Gastroesophageal sphincter (tissue), 4 donors: ENCODE results near the gene GRM4. TPM values are rescaled to one million over a fixed set of nuclear protein-coding genes. Genes with fewer than 3 reads are reported as not detected.

Source experiments
- ATAC-seq: fragments of 150-250 bp; one replicate; pipeline ENCODE4 v1.9.1; 2016; ENCODE audit warnings: mild to moderate bottlenecking, moderate library complexity
- H3K27ac ChIP-seq, 4 donors: fragments of 200-600 bp; sonication (generic) in 3 of 4; 1 replicate in 3 of 4; 2 replicates in 1 of 4; pipeline ENCODE4 v1.5.1; 2016 to 2019
- H3K27me3 ChIP-seq: fragments of 200-600 bp; sonication (generic); one replicate; pipeline ENCODE4 v1.5.1; 2019
- H3K36me3 ChIP-seq, 2 donors: fragments of 200-600 bp; sonication (generic); one replicate each; pipeline ENCODE4 v1.5.1; 2019; ENCODE audit warnings: control low read depth in 1 of 2
- H3K4me1 ChIP-seq, 3 donors: fragments of 200-600 bp; sonication (generic); 1 replicate in 2 of 3; 2 replicates in 1 of 3; pipeline ENCODE4 v1.5.1; 2016 to 2019; ENCODE audit warnings: control low read depth in 2 of 3
- H3K4me3 ChIP-seq, 2 donors: fragments of 200-600 bp; sonication (generic); one replicate each; pipeline ENCODE4 v1.5.1; 2019; ENCODE audit warnings: mild to moderate bottlenecking in 1 of 2, moderate library complexity in 1 of 2
- H3K9me3 ChIP-seq, 3 donors: fragments of 200-600 bp; sonication (generic); one replicate each; pipeline ENCODE4 v1.5.1; 2017 to 2019; ENCODE audit warnings: control low read depth in 2 of 3
- EP300 ChIP-seq: sonication (generic); formaldehyde crosslinking; IDR thresholded peaks from one replicate; pipeline ENCODE4 v1.6.1; 2017; ENCODE audit warnings: antibody characterized with exemption, mild to moderate bottlenecking
- POLR2A ChIP-seq, 2 donors: fragments of 450-650 bp; IDR thresholded peaks; one replicate each; pipeline ENCODE4 v1.6.1; 2017; ENCODE audit warnings: antibody characterized with exemption in 2 of 2, mild to moderate bottlenecking in 2 of 2, moderate library complexity in 1 of 2
- POLR2AphosphoS5 ChIP-seq: sonication (generic); formaldehyde crosslinking; IDR thresholded peaks from one replicate; pipeline ENCODE4 v1.6.1; 2017; ENCODE audit warnings: antibody characterized with exemption
- WGBS, 2 donors: methylation state at CpG; one replicate each; pipeline ENCODE4 v1.1.5; 2018; ENCODE audit warnings: low coverage in 1 of 2; 5-methylcytosine and 5-hydroxymethylcytosine counted together
- total RNA-seq, 4 donors: library from RNA; depleted of rRNA; stranded (reverse); fragments of >200 nt; gene quantifications; one replicate each; pipeline ENCODE4 v1.1.0, GENCODE V29; 2016
- TF ChIP-seq, protein P1 (sequence below), 4 experiments: fragments of 200-600 bp in 2 of 4; fragments of 450-650 bp in 2 of 4; sonication (generic) in 1 of 4; IDR thresholded peaks; one replicate each; pipeline ENCODE4 v1.5.1; 2017 to 2019; ENCODE audit warnings: antibody characterized with exemption in 4 of 4, mild to moderate bottlenecking in 2 of 4, moderate library complexity in 2 of 4

Gene GRM4
- total RNA-seq, 4 donors from 2014 or later = not detected

DNA sequence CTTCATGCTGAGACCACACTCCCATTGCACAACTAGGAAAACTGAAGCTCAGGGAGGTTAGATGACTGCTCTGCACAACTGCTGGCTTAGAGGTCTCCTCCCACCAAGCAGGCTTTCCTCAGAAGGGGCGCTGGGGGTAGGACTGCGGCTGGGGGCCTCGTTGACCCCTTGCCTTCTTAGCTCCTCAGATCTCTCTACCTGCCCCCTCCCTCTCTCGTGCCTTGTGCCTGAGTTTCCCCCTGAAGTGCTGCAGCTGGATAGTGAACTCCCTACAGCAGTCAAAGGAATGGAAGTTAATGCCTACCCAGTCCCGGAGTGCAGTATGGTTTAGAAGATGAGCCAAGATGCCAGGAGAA lies 149.8 kb downstream of the GRM4 start:
- no peaks in the 10 kb centered on the region for H3K36me3 ChIP-seq
- H3K27ac ChIP-seq = no peak overlapping the region
- WGBS, 2 donors = 48 to 49% methylated on average over 3 to 4 of the region's 5 CpGs
- no peaks in the 10 kb centered on the region for H3K4me1 ChIP-seq
- H3K4me3 ChIP-seq = no peak overlapping the region
- no peak for ATAC-seq
- H3K9me3 ChIP-seq = peaks cover 0 to 9% (median 0%) of the 10 kb centered on the region in 3 donors
- no peak for TF ChIP-seq POLR2AphosphoS5
- TF ChIP-seq, protein P1, sequence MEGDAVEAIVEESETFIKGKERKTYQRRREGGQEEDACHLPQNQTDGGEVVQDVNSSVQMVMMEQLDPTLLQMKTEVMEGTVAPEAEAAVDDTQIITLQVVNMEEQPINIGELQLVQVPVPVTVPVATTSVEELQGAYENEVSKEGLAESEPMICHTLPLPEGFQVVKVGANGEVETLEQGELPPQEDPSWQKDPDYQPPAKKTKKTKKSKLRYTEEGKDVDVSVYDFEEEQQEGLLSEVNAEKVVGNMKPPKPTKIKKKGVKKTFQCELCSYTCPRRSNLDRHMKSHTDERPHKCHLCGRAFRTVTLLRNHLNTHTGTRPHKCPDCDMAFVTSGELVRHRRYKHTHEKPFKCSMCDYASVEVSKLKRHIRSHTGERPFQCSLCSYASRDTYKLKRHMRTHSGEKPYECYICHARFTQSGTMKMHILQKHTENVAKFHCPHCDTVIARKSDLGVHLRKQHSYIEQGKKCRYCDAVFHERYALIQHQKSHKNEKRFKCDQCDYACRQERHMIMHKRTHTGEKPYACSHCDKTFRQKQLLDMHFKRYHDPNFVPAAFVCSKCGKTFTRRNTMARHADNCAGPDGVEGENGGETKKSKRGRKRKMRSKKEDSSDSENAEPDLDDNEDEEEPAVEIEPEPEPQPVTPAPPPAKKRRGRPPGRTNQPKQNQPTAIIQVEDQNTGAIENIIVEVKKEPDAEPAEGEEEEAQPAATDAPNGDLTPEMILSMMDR (IDR thresholded peaks at IDR 0.05) = no peak
- no peak for TF ChIP-seq EP300
- no peak for TF ChIP-seq POLR2A (IDR thresholded peaks at IDR 0.05)
- peaks cover 70% of the 10 kb centered on the region for H3K27me3 ChIP-seq

DNA sequence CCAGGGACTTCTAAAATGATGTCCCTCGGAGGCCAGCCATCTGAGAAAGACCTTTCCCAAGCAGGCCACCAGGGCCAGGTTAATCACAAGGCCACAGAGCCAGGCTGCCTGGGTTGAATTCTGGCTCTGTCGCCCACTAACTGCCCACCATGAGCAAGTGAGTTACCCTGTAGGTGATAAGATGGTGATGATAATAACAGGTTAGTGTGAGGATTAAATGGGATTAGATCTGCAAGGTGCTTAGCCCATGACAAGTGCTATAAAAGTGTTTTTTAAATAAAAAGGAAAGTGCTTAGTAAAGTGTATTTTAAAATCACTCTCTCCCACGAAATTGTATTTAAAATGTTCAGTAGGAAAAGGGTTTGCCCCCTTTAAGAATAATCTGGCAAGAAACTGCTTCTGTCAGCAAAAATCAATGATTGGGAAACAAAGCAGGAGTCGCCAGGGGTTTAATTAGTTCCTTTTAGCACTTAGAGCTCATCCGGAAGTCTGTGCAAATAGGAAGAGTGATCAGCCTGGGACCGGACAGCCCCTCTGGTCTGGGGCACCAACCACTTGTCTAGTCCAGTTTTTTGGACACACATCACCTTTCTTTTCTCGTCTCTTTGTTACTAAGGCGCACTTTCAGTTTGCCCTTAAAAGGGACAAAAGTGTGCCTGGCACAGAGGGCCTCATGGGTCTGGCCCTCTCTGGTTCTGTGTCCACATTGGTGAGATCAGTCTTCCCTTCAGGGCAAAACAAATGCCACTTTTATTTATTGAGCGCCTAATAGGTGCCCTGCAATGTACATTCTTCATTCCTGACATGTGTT lies 150.4 kb downstream of the GRM4 start:
- H3K27ac ChIP-seq = no peak overlapping the region
- TF ChIP-seq EP300 (no peak), POLR2A (IDR thresholded peaks at IDR 0.05) (no peak), POLR2AphosphoS5 (no peak)
- TF ChIP-seq, protein P1 (IDR thresholded peaks at IDR 0.05) = no peak
- H3K9me3 ChIP-seq = peaks cover 0 to 9% (median 0%) of the 10 kb centered on the region in 3 donors
- H3K4me3 ChIP-seq = no peak overlapping the region
- no peaks in the 10 kb centered on the region for H3K36me3 ChIP-seq
- H3K4me1 ChIP-seq = no peaks in the 10 kb centered on the region
- no peak for ATAC-seq
- 52 to 55% methylated on average over 6 of the region's 9 CpGs for WGBS, 2 donors
- H3K27me3 ChIP-seq = peaks cover 66% of the 10 kb centered on the region

DNA sequence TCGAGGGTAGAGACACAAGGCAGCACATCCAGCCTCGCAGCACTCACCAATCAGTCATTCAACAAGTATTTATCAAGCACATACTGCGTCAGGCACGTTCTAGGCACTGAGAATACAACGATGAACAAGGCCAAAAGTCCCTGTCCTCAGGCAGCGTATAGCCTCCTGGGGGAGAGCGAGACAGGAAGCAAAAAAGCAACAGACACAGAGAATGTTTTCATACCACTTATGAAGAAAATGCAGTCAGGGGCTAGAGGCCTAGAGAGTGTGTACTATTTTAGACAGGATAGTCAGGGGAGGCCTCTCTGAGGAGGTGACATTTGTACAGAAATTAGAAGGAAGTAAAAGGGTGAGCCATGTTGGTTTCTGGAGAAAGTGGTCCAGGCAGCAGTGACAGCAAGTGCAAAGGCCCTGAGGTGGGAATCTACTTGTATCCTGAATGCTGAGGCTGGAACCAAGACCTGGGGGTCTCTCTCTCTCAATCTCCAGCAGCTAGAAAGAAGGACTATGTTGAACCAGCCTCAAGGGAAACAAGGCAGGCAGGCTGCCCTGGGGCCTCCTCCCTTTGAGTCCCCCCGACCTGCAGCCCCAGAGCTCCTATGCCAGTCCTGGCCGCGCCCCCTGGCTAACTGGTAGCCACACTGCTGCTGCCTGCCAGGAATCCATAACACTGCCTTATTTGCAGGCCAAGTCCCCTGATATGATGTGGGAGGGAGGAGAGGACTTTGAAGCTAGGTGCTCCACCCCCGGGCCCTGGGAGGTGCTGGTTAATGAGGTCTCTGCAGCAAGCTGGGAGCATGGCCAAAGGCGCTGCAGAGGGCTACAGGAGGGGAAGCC lies 151.2 kb downstream of the GRM4 start:
- H3K9me3 ChIP-seq = peaks cover 0 to 9% (median 0%) of the 10 kb centered on the region in 3 donors
- no peaks in the 10 kb centered on the region for H3K36me3 ChIP-seq
- H3K27ac ChIP-seq = no peak overlapping the region
- 88 to 89% methylated on average over 4 to 5 of the region's 12 CpGs for WGBS, 2 donors
- H3K27me3 ChIP-seq = peaks cover 60% of the 10 kb centered on the region
- ATAC-seq = no peak
- H3K4me3 ChIP-seq = no peak overlapping the region
- H3K4me1 ChIP-seq = no peaks in the 10 kb centered on the region
- TF ChIP-seq POLR2A (IDR thresholded peaks at IDR 0.05) (no peak), POLR2AphosphoS5 (no peak), EP300 (no peak)
- TF ChIP-seq, protein P1 (IDR thresholded peaks at IDR 0.05) = no peak

DNA sequence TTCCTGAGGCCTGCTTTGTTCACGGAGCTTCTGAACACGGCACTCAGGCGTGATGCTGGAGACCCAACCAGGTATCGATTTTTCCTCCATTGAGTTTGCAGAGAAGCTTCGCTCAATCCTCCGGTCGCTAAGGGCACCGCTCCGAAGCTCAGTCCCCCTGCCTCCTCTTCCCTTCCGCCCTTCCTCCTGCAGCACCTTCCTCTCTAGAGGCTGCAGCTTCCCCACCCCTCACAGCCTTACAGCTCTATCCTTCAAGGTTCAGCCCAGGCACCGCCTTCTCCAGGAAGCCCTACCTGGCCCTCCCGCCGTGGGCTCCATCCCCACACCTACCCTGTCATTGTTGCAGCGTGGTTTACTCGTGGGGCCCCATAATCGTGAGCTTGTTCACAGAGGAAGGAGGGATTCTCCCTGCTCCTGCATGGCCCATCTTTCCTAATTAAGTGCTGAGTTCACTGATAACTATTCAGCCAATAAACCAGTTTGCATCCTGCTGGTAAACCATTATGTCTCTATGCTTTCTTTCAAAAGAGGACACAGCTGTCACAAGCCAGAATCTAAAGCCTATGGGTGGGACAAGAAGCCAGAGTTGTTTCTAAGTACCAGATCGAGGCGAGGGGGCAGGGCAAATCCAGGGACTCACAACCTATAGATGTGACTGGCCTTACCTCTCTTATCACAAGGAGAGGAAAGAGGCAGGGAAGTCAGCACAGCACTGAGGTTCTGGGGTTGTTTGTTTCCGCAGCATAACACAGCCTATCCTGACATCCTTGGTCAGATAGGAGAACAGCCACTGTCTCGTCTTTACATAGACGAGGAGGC lies 152.0 kb downstream of the GRM4 start:
- peaks cover 64% of the 10 kb centered on the region for H3K27me3 ChIP-seq
- no peaks in the 10 kb centered on the region for H3K36me3 ChIP-seq
- ATAC-seq = no peak
- no peak overlapping the region for H3K4me3 ChIP-seq
- TF ChIP-seq, protein P1 (IDR thresholded peaks at IDR 0.05) = no peak
- no peak for TF ChIP-seq POLR2AphosphoS5
- TF ChIP-seq POLR2A (IDR thresholded peaks at IDR 0.05) = no peak
- no peak for TF ChIP-seq EP300
- peaks cover 0 to 9% (median 0%) of the 10 kb centered on the region in 3 donors for H3K9me3 ChIP-seq
- no peak overlapping the region for H3K27ac ChIP-seq
- WGBS, 2 donors = 48 to 76% methylated on average over 8 to 13 of the region's 21 CpGs
- H3K4me1 ChIP-seq = no peaks in the 10 kb centered on the region
